HG03108 (cell line): ENCODE measurements around the gene PRDM7.
"Not testable (repeated sequence)": the region's sequence is repeated elsewhere in the genome, so short reads cannot be mapped to it uniquely, and the experiment has no call there.

Source experiments
- ATAC-seq: cut with Tn5 transposase; IDR thresholded peaks from one replicate; pipeline ENCODE4 v1.9.1; 2021; ENCODE audit warnings: moderate library complexity; ENCODE audit not compliant: unreplicated experiment

PRDM7 gene

DNA sequence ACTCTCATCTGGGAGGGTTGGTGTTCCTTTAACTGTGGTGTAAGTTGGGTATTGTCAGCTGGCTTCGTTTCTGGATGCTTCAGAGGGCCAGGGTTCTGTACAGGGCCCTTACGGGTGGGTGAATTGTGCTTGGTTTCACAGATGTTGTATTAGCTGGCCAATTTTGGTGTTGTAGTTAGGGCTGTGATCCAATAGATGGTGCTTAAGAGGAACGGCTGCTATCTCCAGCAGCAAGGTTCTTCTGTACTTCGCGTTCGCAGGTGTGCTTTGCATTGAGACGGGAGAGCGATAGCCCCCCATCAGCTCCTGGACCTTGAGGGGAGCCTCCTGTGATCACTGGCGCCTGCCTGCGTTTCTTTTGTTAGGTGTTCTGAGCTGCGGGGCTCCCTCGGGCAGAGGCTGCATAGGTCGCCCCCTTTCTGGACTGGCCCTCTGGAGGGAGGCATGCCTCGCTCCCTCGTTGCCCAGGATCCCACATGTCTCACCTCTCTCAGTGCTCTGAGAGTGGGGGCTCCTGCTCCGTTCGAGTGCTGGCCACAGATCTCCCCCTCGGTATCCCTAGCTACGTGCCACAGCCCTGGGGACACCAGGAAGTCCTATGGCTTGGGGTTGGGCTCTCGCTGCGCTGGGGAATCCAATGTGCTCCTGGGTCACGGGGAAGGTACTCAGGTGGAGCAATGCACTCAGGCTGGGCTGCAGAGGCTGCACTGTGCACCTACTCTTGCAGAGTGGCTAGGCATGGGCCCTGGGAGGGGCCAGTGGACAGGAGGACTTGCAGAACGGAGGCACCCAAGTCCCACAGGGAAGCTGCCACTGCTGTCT is 837 bp upstream of the PRDM7 start:
- ATAC-seq, result peak; percentile 19

DNA sequence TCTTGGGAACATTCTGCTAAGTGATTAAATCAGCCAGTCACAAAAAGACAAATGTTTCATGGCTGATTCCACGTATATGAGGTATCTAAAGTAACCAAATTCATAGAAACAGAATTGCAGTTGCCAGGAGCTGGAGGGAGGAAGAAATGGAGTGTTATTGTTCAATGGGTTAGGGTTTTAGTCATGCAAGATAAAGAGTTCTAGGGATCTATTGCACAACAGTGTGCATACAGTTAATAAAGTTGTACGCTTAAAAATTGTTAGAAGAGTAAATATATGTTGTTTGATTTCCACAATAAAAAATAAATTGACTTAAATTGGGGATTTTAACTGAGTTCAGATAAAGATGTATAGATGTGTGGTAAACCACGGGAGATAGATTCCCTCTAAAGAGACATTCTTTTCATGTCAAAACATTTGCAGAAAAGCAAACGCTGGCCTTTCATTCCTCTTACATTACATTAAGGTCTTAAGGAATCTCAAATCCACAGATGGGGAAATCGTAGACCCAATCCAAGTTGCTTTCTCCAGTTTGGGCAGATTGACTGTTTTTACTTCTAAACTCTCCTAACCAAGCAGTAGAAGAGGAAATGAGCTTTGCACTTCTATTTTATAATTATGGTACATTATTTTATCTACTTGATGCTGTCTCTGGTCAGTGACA is 4.6 kb downstream of the PRDM7 start:
- no peak for ATAC-seq

GRCh38 chr16:90070440-90070839 is 6.7 kb downstream of the PRDM7 start:
- no peak for ATAC-seq

DNA sequence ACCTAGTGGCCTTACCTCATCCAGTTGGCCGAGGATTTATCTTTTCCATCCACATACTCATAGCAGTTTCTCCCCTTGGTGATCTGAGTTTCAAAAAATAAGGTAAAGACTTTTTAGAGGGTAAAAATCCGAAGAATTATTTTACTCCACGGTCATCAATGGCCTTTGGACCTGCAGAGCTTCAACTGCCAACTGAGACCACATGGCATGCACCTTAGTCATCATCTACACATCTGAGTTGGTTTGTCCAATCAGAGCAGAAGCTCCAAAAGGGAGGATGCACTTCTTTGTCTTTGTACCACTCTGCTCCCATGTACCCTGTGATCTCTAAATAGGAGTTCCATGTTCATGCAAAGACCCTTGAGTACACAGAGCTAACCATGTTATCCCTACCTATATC is 15.7 kb downstream of the PRDM7 start:
- no peak for ATAC-seq

DNA sequence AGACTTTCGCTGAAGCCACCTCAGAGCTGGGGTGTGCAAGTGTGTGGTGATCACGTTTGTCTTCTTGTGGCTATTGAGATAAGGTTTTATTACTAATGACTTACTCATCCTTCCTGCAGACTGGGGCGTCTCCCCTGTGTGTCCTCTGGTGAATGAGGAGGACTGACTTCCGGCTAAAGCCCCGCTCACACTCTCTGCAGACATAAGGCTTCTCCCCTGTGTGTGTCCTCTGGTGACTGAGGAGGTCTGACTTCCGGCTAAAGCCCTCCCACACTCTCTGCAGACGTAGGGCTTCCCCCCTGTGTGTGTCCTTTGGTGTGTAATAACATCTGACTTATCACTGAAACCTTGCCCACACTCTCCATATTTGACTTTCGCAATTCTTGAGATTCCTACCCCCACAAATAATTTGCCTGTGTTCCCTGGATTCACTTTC is 19.4 kb downstream of the PRDM7 start:
- ATAC-seq, result no peak

DNA sequence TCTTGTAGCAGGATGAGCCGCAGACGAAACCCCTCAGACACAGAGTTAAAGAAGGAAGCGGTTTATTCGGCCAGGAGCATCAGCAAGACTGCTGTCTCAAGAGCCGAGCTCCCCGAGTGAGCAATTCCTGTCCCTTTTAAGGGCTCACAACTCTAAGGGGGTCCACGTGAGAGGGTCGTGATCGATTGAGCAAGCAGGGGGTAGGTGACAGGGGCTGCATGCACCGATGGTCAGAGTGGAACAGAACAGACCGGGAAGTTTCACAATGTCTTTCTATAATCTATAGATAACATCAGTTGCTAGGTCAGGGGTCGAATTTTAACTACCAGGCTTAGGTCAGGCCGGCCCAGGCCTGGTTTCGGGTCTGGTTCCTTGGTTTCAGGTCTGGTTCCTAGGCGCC is 20.6 kb downstream of the PRDM7 start:
- not testable (repeated sequence) for ATAC-seq

- no peak for ATAC-seq
These were observed 21.8 kb downstream of the PRDM7 start for GRCh38 chr16:90055371-90055770.

- no peak for ATAC-seq
These were observed 22.6 kb downstream of the PRDM7 start for GRCh38 chr16:90054554-90054953.

GRCh38 chr16:90053902-90054500 is 23.1 kb downstream of the PRDM7 start:
- ATAC-seq, result no peak

GRCh38 chr16:90050969-90051368 is 26.2 kb downstream of the PRDM7 start:
- no peak for ATAC-seq

DNA sequence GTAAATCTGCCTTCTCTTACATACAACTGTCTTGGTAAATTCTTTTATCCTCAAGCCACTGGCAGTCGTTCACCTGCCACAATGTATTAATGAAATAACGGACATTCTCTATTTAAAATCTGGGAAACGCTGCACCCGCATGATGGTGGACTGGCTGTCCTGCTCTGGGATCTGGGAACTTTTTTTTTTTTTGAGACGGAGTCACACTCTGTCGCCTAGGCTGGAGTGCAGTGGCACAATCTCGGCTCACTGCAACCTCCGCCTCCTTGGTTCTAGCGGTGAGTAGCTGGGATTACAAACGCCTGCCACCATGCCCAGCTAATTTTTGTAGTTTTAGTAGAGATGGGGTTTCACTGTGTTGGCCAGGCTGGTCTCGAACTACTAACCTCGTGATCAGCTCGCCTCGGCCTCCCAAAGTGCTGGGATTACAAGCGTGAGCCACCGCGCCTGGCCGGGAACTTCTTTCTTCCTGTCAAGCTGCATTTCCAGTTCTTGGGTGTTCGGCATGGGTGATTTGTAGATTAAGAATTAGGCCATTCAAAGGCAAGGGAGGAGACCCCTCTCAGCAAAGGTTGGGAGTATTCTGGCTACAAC is 28.3 kb downstream of the PRDM7 start:
- ATAC-seq, result no peak

DNA sequence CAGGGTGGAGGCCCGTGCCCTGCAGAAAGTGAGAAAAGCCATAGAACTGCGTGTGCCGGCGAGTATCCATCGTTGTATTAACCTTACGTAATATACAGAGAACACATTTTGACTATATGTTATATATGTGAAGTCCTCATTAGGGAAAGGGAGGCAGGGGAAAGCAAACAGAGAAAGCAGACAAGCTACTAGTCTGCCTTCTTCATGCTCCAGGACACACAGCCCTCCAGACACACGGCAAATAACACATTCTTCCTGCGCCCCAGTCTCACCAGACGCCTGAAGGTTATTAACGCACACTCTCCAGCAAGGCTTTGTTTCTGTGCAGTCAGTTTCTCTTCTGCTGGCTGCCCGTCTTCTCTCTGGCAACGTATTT is 28.8 kb downstream of the PRDM7 start:
- no peak for ATAC-seq

DNA sequence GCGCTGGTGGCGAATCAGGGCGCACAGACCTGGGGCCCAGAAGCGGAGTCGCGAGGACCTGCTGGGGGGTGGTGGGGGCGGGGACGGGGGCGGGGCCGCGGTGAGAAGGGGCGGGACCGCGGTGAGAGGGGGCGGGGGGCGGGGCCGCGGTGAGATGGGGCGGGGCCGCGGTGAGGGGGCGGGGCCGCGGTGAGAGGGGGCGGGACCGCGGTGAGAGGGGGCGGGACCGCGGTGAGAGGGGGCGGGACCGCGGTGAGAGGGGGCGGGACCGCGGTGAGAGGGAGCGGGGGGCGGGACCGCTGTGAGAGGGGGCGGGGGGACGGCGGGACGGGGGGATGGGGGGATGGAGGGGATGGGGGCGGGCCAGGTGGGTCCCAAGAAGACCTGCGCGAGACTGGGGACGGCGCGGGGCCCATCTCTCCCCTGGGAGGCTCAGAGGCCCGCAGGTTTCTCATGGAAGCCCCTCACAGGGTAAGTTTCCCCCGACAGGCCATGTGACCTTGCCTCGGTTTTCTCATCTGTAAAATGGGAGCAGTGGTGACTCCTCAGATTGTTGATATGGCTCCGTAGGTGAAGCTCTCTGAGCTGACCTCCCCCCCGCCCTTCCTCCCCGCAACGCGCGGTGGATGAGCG is 29.3 kb downstream of the PRDM7 start:
- ATAC-seq, result no peak

GRCh38 chr16:90046971-90047713 is 30.0 kb downstream of the PRDM7 start:
- no peak for ATAC-seq

DNA sequence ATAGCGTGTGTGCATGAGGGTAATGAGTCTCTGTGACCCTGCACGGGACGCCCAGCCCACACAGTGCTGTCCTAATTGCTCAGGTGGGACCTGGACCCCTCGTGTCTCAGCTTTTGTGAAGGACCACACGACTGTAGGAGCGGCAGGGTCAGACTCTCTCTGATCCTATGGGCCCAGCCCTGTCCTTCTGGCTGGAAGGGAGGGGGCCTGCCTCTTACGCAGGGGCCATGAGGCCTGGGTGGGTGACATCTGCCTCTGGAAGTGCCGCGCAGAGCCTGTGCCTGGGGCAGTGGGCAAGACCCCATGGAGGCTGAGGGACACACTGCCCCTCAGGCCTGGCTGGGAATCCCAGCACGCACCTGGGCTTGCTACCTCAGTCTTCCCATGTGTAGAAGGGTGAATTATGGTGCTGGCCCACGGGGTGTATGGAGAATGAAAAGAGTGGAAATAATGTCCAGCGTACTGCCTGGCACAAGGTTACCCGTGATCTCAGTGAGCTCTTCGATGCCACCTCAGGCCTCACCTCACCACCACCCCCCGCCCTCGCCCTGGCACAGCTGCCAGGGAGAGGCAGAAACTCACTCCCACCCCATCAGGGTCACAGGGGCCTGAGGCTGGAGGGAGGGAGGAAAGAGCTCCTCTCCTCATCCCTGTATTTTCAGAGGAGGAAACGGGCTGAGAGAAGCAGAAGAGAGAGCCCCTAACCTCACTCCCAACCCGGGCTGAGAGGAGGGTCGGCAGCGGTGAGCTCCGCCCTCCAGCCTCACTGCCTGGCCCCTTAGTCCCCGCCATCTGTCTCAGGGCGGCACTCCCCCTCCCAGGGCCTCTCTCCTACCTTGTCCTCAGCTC is 30.8 kb downstream of the PRDM7 start:
- no peak for ATAC-seq

DNA sequence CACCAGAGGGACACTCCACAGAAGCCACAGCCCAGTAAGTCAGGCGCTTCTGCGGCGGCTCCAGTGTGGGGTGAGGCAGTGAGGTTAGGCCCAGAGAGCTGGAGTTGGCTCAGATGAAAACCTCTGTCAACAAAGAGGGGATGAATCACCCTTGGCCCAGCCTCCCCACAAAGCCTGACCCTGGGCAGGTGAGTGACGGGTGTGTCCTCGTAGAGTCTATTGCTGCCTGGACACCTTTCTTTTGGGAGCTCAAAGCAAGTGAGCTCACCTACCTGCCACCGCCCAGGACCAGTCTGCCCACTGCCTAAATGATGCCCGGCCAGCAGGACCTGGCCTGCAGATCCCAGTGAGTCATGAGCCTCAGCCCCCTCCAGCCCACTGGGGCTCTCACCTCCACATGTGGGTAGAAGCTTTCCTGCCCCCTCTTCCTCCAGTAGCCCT is 33.0 kb downstream of the PRDM7 start:
- ATAC-seq, result no peak

DNA sequence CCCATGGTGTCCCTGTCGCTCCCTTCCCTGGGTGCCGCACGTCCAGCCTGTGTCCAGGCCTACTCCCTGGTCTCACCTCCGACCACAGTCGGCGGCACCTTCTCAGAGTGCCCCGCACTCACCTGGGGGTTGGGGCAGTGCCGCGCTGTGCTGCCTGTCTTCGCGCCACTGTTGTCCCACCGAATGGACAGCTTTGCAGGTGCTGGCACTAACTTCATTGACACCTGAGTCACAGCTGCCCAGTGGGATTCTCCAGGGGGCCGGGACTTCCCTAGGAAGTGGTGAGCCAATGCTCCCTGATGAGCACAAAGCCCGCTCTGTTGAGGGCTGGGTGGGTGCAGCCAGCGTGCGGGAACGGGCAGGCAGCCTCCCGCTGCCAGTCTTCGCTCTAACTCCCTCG is 33.6 kb downstream of the PRDM7 start:
- ATAC-seq, result no peak

GRCh38 chr16:90042946-90043514 is 34.1 kb downstream of the PRDM7 start:
- ATAC-seq, result no peak

GRCh38 chr16:90041896-90042473 is 35.1 kb downstream of the PRDM7 start:
- ATAC-seq, result no peak
